Heart right ventricle (tissue), 16 donors: ENCODE data around the gene DEFB116. TPM values are rescaled to one million over a fixed set of nuclear protein-coding genes. Genes with fewer than 3 reads are reported as not detected.

Experiments used
- ATAC-seq, 8 donors: fragments of 200-7000 bp; cut with Tn5 transposase; one replicate each; pipeline ENCODE4 v1.9.1; 2020; ENCODE audit warnings: mild to moderate bottlenecking in 8 of 8, moderate library complexity in 8 of 8, moderate number of reproducible peaks in 1 of 8
- DNase-seq, 2 donors: peaks; one replicate each; pipeline ENCODE4 v3.0.0-alpha.2; 2020
- H3K27ac ChIP-seq, 10 donors: fragments of 200-600 bp; sonication (generic) in 2 of 10; one replicate each; pipeline versions ENCODE4 v1.5.0 to v1.8.0; 2020 to 2022; ENCODE audit warnings: mild to moderate bottlenecking in 3 of 10
- H3K27me3 ChIP-seq, 7 donors: fragments of 200-600 bp; one replicate each; pipeline ENCODE4 v1.8.0; 2021 to 2022; ENCODE audit warnings: mild to moderate bottlenecking in 2 of 7
- H3K36me3 ChIP-seq, 9 donors: fragments of 200-600 bp; sonication (generic) in 1 of 9; one replicate each; pipeline versions ENCODE4 v1.5.0 to v1.8.0; 2020 to 2022; ENCODE audit warnings: mild to moderate bottlenecking in 2 of 9
- H3K4me1 ChIP-seq, 9 donors: fragments of 200-600 bp; sonication (generic) in 1 of 9; one replicate each; pipeline versions ENCODE4 v1.5.0 to v1.8.0; 2020 to 2022; ENCODE audit warnings: mild to moderate bottlenecking in 4 of 9
- H3K4me3 ChIP-seq, 10 donors: fragments of 200-600 bp; sonication (generic) in 2 of 10; one replicate each; pipeline versions ENCODE4 v1.5.0 to v1.8.0; 2020 to 2022; ENCODE audit warnings: mild to moderate bottlenecking in 7 of 10, moderate library complexity in 2 of 10
- H3K9me3 ChIP-seq, 11 donors: fragments of 200-600 bp in 10 of 11; sonication (generic) in 2 of 11; one replicate each; pipeline versions ENCODE4 v1.5.0 to v1.8.0; 2013 to 2022; ENCODE audit warnings: mild to moderate bottlenecking in 2 of 11, control low read depth in 1 of 11, moderate library complexity in 1 of 11
- CTCF ChIP-seq, 9 donors: fragments of 200-600 bp; sonication (generic) in 2 of 9; IDR thresholded peaks; one replicate each; pipeline versions ENCODE4 v1.5.0 to v1.8.0; 2021 to 2022; ENCODE audit warnings: antibody characterized with exemption in 9 of 9, mild to moderate bottlenecking in 5 of 9, moderate library complexity in 1 of 9
- WGBS, 2 donors: extraction: QIAGEN DNeasy Blood & Tissue Kit; methylation state at CpG; one replicate each; pipeline ENCODE4 v1.1.7; 2013; ENCODE audit warnings: inconsistent platforms in 1 of 2; 5-methylcytosine and 5-hydroxymethylcytosine counted together
- intact Hi-C, 10 donors: fragments of 100-400 bp; cut with DNase I; formaldehyde crosslinking; loops; one replicate each; pipeline versions ENCODE4 v1.11.1 to v1.14.2; 2022
- polyA plus RNA-seq, 2 donors: library from polyadenylated mRNA; stranded (reverse); fragments of 200-250 nt; gene quantifications; one replicate each; pipeline ENCODE4 v1.2.3, GENCODE V29; 2013
- total RNA-seq, 10 donors: library from RNA; stranded (reverse); fragmentation: NEBNext Ultra II Directional in 3 of 10; extraction: Animal tissue kit (Norgen Biotek cat#: 25700) in 3 of 10; gene quantifications; one replicate each; pipeline versions ENCODE4 v1.2.1 to v1.2.4, GENCODE V29; 2021 to 2023
- donor health status: Arrhythmogenic right ventricular cardiomyopathy.
- donor health status: ischemic (EF 13 %, LVEDD 7.1; RV severe dilation, severe dysfunction).
- donor health status: healthy with polysubstance abuse.
- donor health status: DM: no; HTN: yes; CAD: no.
- donor health status: DM: no; HTN: no; CAD: no.
- donor health status: ischemic (EF 25% LVEDD 6.9; RV normal size, moderate dysfunction).
- donor health status: ischemic (EF 25% LVEDD 5.7; RV mildly dilated, moderate dysfunction).
- donor health status: healthy.
- donor health status: DM: yes; HTN: yes; CAD: no.
- donor health status: Ischemic cardiomyopathy.
- donor health status: ischemic (EF 35%, LVEDD 5.7; RV mildly dilated, moderate dysfunction).
- donor health status: nonischemic (EF 11% LVEDD 7.7; RV severe dilation, severe dysfunction).
- donor health status: DM: yes; HTN: yes; CAD: no.
- donor health status: PGD.
- donor health status: ischemic (EF 29% LVEDD 5.4; RV normal size, mild dysfunction).
- donor health status: nonischemic (EF 23%, LVEDD 6.1; RV moderate dilation, normal function).

Gene DEFB116
- total and polyA plus RNA-seq, 12 donors: not detected

- no peaks in the 10 kb centered on the region for H3K4me1 ChIP-seq
- no peaks in the 10 kb centered on the region for H3K27me3 ChIP-seq
- H3K4me3 ChIP-seq: no peak within 1 kb of the TSS
- H3K36me3 ChIP-seq: no peaks in the 10 kb centered on the region
- 48 to 49% methylated on average over 2 of the region's 2 CpGs for WGBS, 2 donors
- no peak within 1 kb of the TSS for H3K27ac ChIP-seq
- H3K9me3 ChIP-seq: peaks cover 0 to 5% (median 0%) of the 10 kb centered on the region in 11 donors
- intact Hi-C loops: no loop called here
- DNase-seq: no peak
- ATAC-seq: peak in 1 of 8 donors; percentile 38
- TF ChIP-seq CTCF (IDR thresholded peaks at IDR 0.05): no peak
Measured at GRCh38 chr20:31257364-31257763, 51.0 kb downstream of the DEFB116 start, which contains the start of gene DEFB115. Gene DEFB115 (plus strand): TSS chr20:31257664. CDS start chr20:31257664, 0 bp downstream.

- Histone ChIP-seq H3K4me3 (no peak overlapping the region), H3K27ac (no peak overlapping the region), H3K27me3 (no peaks in the 10 kb centered on the region), H3K9me3 (peaks cover 0 to 5% (median 0%) of the 10 kb centered on the region in 11 donors), H3K4me1 (no peaks in the 10 kb centered on the region), H3K36me3 (no peaks in the 10 kb centered on the region)
- intact Hi-C loops: no loop called here
- no peak for DNase-seq
- 30 to 31% methylated on average over 3 of the region's 3 CpGs for WGBS, 2 donors
- TF ChIP-seq CTCF (IDR thresholded peaks at IDR 0.05): no peak
- no peak for ATAC-seq
Measured at GRCh38 chr20:31256959-31257358, 51.4 kb downstream of the DEFB116 start.

Other genes starting within 250 kb of the DEFB116 start
- gene DEFB115, start 50.9 kb downstream of the DEFB116 start, total RNA-seq: not detected
- gene DEFB115, start 50.9 kb downstream of the DEFB116 start, polyA plus RNA-seq: not detected
- not detected for gene DEFB118, start 60.0 kb upstream of the DEFB116 start, total RNA-seq
- not detected for gene DEFB118, start 60.0 kb upstream of the DEFB116 start, polyA plus RNA-seq
- gene DEFB119, start 82.0 kb upstream of the DEFB116 start, total RNA-seq: not detected
- not detected for gene DEFB119, start 82.0 kb upstream of the DEFB116 start, polyA plus RNA-seq
- not detected for gene DEFB121, start 97.6 kb upstream of the DEFB116 start, total RNA-seq
- gene DEFB121, start 97.6 kb upstream of the DEFB116 start, polyA plus RNA-seq: not detected
- not detected for gene DEFB123, start 132.0 kb upstream of the DEFB116 start, total RNA-seq
- not detected for gene DEFB123, start 132.0 kb upstream of the DEFB116 start, polyA plus RNA-seq
- gene DEFB124, start 166.5 kb upstream of the DEFB116 start, total RNA-seq: 1 to 10 TPM in 2 of 10 donors, not detected in 8; 1.5 to 3.1 TPM
- gene DEFB124, start 166.5 kb upstream of the DEFB116 start, polyA plus RNA-seq: 1 to 10 TPM in 1 of 2 donors, under 1 TPM in 1; 0.13 to 1.5 TPM
- gene REM1, start 166.7 kb upstream of the DEFB116 start, total RNA-seq: 1 to 10 TPM in 7 of 10 donors, under 1 TPM in 3; 0.60 to 3.4 (median 1.3) TPM
- 1 to 10 TPM; 3.9 to 7.2 TPM for gene REM1, start 166.7 kb upstream of the DEFB116 start, polyA plus RNA-seq
- gene HM13, start 205.9 kb upstream of the DEFB116 start, total RNA-seq: 10 to 100 TPM; 27.5 to 71.6 (median 33.5) TPM
- 100 to 1,000 TPM in 1 of 2 donors, 10 to 100 TPM in 1; 65.1 to 102 TPM for gene HM13, start 205.9 kb upstream of the DEFB116 start, polyA plus RNA-seq